SK-N-SH (cell line): ENCODE results near the gene KCNQ4. TPM values are rescaled to one million over a fixed set of nuclear protein-coding genes. Genes with fewer than 3 reads are reported as not detected.

Experiments used
- CTCF ChIA-PET: fragments of 300-600, 350-600 bp; formaldehyde crosslinking; extraction: SDS; loops from one replicate; lab custom pipeline; 2021; lab: Yijun Ruan, JAX
- POLR2A ChIA-PET: fragments of 350-600 bp; sonication (Branson Sonifier 250); formaldehyde crosslinking; extraction: SDS; loops from one replicate; lab custom pipeline; 2020; ENCODE audit warnings: antibody characterized with exemption, inconsistent platforms; lab: Yijun Ruan, JAX
- DNase-seq: peaks from one replicate; pipeline ENCODE4 v3.0.0; 2012
- H2AFZ ChIP-seq: fragments of 200-600 bp; sonication (generic); 2 replicates; pipeline ENCODE4 v1.8.1; 2016; ENCODE audit warnings: antibody characterized with exemption, mild to moderate bottlenecking, low read depth
- H3F3A ChIP-seq: fragments of 200-600 bp; sonication (generic); replicated peaks from 2 replicates; pipeline ENCODE3; 2016; ENCODE audit warnings: antibody characterized with exemption, mild to moderate bottlenecking; ENCODE audit not compliant: insufficient read depth
- H3K27ac ChIP-seq, 2 experiments: fragments of 200-500 bp in 1 of 2; fragments of 200-600 bp in 1 of 2; sonication (Bioruptor generic) in 1 of 2; sonication (generic), shearing (Covaris generic) in 1 of 2; 2 replicates each; pipeline versions ENCODE4 v1.5.1 to v1.6.1; 2014 to 2016; ENCODE audit warnings: low read depth in 2 of 2, inconsistent platforms in 1 of 2, low read length in 1 of 2, mild to moderate bottlenecking in 1 of 2, mixed read lengths in 1 of 2
- H3K27me3 ChIP-seq: fragments of 200-600 bp; sonication (generic), shearing (Covaris generic); 2 replicates; pipeline ENCODE4 v1.6.1; 2016; ENCODE audit warnings: mixed run types; ENCODE audit not compliant: insufficient read depth
- H3K36me3 ChIP-seq, 2 experiments: fragments of 200-500 bp in 1 of 2; fragments of 200-600 bp in 1 of 2; sonication (Bioruptor generic) in 1 of 2; sonication (generic) in 1 of 2; replicated peaks in 1 of 2; 2 replicates each; pipeline versions ENCODE3 to v1.5.1; 2014 to 2016; ENCODE audit warnings: low read length in 1 of 2, mild to moderate bottlenecking in 1 of 2; ENCODE audit not compliant: insufficient read depth in 2 of 2, control insufficient read depth in 1 of 2
- H3K4me1 ChIP-seq, 2 experiments: fragments of 200-500 bp in 1 of 2; fragments of 200-600 bp in 1 of 2; sonication (Bioruptor generic) in 1 of 2; sonication (generic), shearing (Covaris generic) in 1 of 2; 2 replicates each; pipeline versions ENCODE4 v1.5.1 to v1.6.1; 2014 to 2016; ENCODE audit warnings: low read depth in 1 of 2, low read length in 1 of 2, mixed run types in 1 of 2; ENCODE audit not compliant: insufficient read depth in 2 of 2, control insufficient read depth in 1 of 2
- H3K4me2 ChIP-seq: fragments of 200-600 bp; sonication (generic), shearing (Covaris generic); 2 replicates; pipeline ENCODE4 v1.6.1; 2017; ENCODE audit warnings: mixed run types
- H3K4me3 ChIP-seq, 2 experiments: fragments of 200-500 bp in 1 of 2; fragments of 200-600 bp in 1 of 2; sonication (Bioruptor generic) in 1 of 2; sonication (generic), shearing (Covaris generic) in 1 of 2; 2 replicates each; pipeline versions ENCODE4 v1.5.1 to v1.8.1; 2014 to 2016; ENCODE audit warnings: low read depth in 2 of 2, inconsistent platforms in 1 of 2, low read length in 1 of 2, mild to moderate bottlenecking in 1 of 2, mixed read lengths in 1 of 2, moderate library complexity in 1 of 2
- H3K79me2 ChIP-seq: fragments of 200-600 bp; sonication (generic); 2 replicates; pipeline ENCODE4 v1.8.1; 2017; ENCODE audit warnings: mild to moderate bottlenecking; ENCODE audit not compliant: insufficient read depth
- H3K9ac ChIP-seq: fragments of 200-600 bp; sonication (generic); 2 replicates; pipeline ENCODE4 v1.6.1; 2017; ENCODE audit warnings: mixed run types
- H3K9me2 ChIP-seq: fragments of 200-600 bp; sonication (generic); 2 replicates; pipeline ENCODE4 v1.6.1; 2017; ENCODE audit warnings: mixed run types
- H3K9me3 ChIP-seq: fragments of 200-600 bp; sonication (generic); 2 replicates; pipeline ENCODE4 v1.6.1; 2017; ENCODE audit warnings: mixed run types, mild to moderate bottlenecking, moderate library complexity
- H4K20me1 ChIP-seq: fragments of 200-600 bp; sonication (generic); 2 replicates; pipeline ENCODE4 v1.6.1; 2017; ENCODE audit warnings: mild to moderate bottlenecking, mixed run types; ENCODE audit not compliant: insufficient read depth
- CTCF ChIP-seq: fragments of 200-600 bp; sonication (generic); IDR thresholded peaks from 2 replicates; pipeline ENCODE4 v1.6.1; 2017; ENCODE audit warnings: antibody characterized with exemption, mild to moderate bottlenecking, moderate library complexity
- ELF1 ChIP-seq: IDR thresholded peaks from 2 replicates; pipeline ENCODE4 v1.4.0; 2012
- FOSL2 ChIP-seq: IDR thresholded peaks from 2 replicates; pipeline ENCODE4 v1.4.0; 2012; ENCODE audit warnings: low read depth, mild to moderate bottlenecking, moderate library complexity, borderline replicate concordance
- FOXM1 ChIP-seq: IDR thresholded peaks from 2 replicates; pipeline ENCODE4 v1.4.0; 2012; ENCODE audit warnings: low read depth, mild to moderate bottlenecking
- GABPA ChIP-seq: IDR thresholded peaks from 2 replicates; pipeline ENCODE4 v1.4.0; 2012; ENCODE audit warnings: low read depth, mild to moderate bottlenecking
- JUND ChIP-seq: IDR thresholded peaks from 2 replicates; pipeline ENCODE4 v1.4.0; 2012
- MAX ChIP-seq: IDR thresholded peaks from 2 replicates; pipeline ENCODE4 v1.4.0; 2012; ENCODE audit warnings: low read depth
- MXI1 ChIP-seq: IDR thresholded peaks from 2 replicates; pipeline ENCODE4 v1.6.1; 2012; ENCODE audit warnings: mild to moderate bottlenecking, low read depth, low read length, improper control_type of control experiment
- PBX3 ChIP-seq: IDR thresholded peaks from 2 replicates; pipeline ENCODE4; 2012
- RAD21 ChIP-seq: IDR thresholded peaks from 2 replicates; pipeline ENCODE4 v1.6.1; 2012; ENCODE audit warnings: mild to moderate bottlenecking, low read length
- REST ChIP-seq: IDR thresholded peaks from 2 replicates; pipeline ENCODE4 v1.6.1; 2012; ENCODE audit warnings: mild to moderate bottlenecking, low read depth, low read length, moderate library complexity
- RFX5 ChIP-seq: IDR thresholded peaks from 2 replicates; pipeline ENCODE4 v1.6.1; 2012; ENCODE audit warnings: mild to moderate bottlenecking, improper control_type of control experiment, low read length
- SMC3 ChIP-seq: IDR thresholded peaks from 2 replicates; pipeline ENCODE4 v1.6.1; 2012; ENCODE audit warnings: low read depth, low read length, improper control_type of control experiment
- TAF1 ChIP-seq: IDR thresholded peaks from 2 replicates; pipeline ENCODE4 v1.6.1; 2012; ENCODE audit warnings: low read depth, mild to moderate bottlenecking, low read length, moderate library complexity, borderline replicate concordance
- TCF12 ChIP-seq: IDR thresholded peaks from 2 replicates; pipeline ENCODE4 v1.4.0; 2012
- TEAD4 ChIP-seq: IDR thresholded peaks from 2 replicates; pipeline ENCODE4 v1.4.0; 2012; ENCODE audit warnings: mild to moderate bottlenecking, borderline replicate concordance; ENCODE audit not compliant: insufficient read depth
- USF1 ChIP-seq: IDR thresholded peaks from 2 replicates; pipeline ENCODE4 v1.4.0; 2012; ENCODE audit warnings: low read depth, borderline replicate concordance
- WGBS: methylation state at CpG from one replicate; pipeline ENCODE4 v1.1.6; 2017; ENCODE audit warnings: low lambda C conversion rate; 5-methylcytosine and 5-hydroxymethylcytosine counted together
- polyA plus RNA-seq, 3 experiments: library from polyadenylated mRNA; depleted of rRNA; stranded (reverse); fragments of >200 nt; gene quantifications; 2 replicates each; pipeline ENCODE4 v1.2.3, GENCODE V29; 2012
- TF ChIP-seq, protein P1 (sequence below): IDR thresholded peaks from 2 replicates; pipeline ENCODE4 v1.4.0; 2012; ENCODE audit warnings: low read depth, borderline replicate concordance

KCNQ4 gene
- polyA plus RNA-seq, 1 of the 3 experiments (the other 2 are of a cell fraction): 0.15 TPM

- Histone ChIP-seq H3K9me3 (no peaks in the 10 kb centered on the region), H3K9ac (no peak overlapping the region), H3K79me2 (peaks cover 77% of the 10 kb centered on the region), H3K4me2 (no peak overlapping the region), H4K20me1 (no peaks in the 10 kb centered on the region), H3K4me3 (no peak overlapping the region), H3K9me2 (no peaks in the 10 kb centered on the region), H2AFZ (no peak overlapping the region), H3K27ac (no peak overlapping the region), H3K4me1 (0 out of 4 replicates have a peak, but pooled peaks cover 0 to 7% of the 10 kb centered on the region in 2 experiments), H3K27me3 (no peaks in the 10 kb centered on the region), H3K36me3 (peaks cover 42 to 46% of the 10 kb centered on the region in 2 experiments), H3F3A (peaks cover 5% of the 10 kb centered on the region)
- 91% methylated on average over 6 of the region's 6 CpGs for WGBS
- TF ChIP-seq RAD21 (no peak), GABPA (no peak), ELF1 (no peak), RFX5 (no peak), MAX (no peak), REST (no peak), TCF12 (no peak), USF1 (no peak), JUND (no peak), FOXM1 (no peak), FOSL2 (no peak), CTCF (no peak), TAF1 (no peak), SMC3 (no peak), PBX3 (no peak), MXI1 (no peak), TEAD4 (no peak)
- TF ChIP-seq, protein P1, sequence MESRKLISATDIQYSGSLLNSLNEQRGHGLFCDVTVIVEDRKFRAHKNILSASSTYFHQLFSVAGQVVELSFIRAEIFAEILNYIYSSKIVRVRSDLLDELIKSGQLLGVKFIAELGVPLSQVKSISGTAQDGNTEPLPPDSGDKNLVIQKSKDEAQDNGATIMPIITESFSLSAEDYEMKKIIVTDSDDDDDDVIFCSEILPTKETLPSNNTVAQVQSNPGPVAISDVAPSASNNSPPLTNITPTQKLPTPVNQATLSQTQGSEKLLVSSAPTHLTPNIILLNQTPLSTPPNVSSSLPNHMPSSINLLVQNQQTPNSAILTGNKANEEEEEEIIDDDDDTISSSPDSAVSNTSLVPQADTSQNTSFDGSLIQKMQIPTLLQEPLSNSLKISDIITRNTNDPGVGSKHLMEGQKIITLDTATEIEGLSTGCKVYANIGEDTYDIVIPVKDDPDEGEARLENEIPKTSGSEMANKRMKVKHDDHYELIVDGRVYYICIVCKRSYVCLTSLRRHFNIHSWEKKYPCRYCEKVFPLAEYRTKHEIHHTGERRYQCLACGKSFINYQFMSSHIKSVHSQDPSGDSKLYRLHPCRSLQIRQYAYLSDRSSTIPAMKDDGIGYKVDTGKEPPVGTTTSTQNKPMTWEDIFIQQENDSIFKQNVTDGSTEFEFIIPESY: no peak
- ChIA-PET CTCF (interaction anchor here (0.8 to 1.8 kb wide), 2 partner anchors 11 to 51 kb away, joined by 3 to 7 read pairs; no protein-coding TSS in a partner anchor), POLR2A (no interaction called here)
- no peak for DNase-seq
These were observed 43.3 kb upstream of the KCNQ4 start for GRCh38 chr1:40740039-40740996.
